Liver (tissue), 9 donors: Measurements from ENCODE around the gene ERH. TPM values are rescaled to one million over a fixed set of nuclear protein-coding genes. Genes with fewer than 3 reads are reported as not detected.

Source experiments
- DNase-seq: peaks from one replicate; pipeline ENCODE4 v3.0.0-alpha.2; 2017; ENCODE audit warnings: low spot score
- H3K27ac ChIP-seq, 2 donors: one replicate each; pipeline ENCODE4 v1.7.0; 2013; ENCODE audit warnings: inconsistent platforms in 2 of 2, low read length in 2 of 2, control low read depth in 1 of 2, low read depth in 1 of 2, mild to moderate bottlenecking in 1 of 2
- H3K27me3 ChIP-seq, 4 donors: one replicate each; pipeline versions ENCODE4 v1.6.1 to v1.7.0; 2013; ENCODE audit warnings: low read length in 3 of 4, inconsistent platforms in 1 of 4, mild to moderate bottlenecking in 1 of 4, moderate library complexity in 1 of 4; ENCODE audit not compliant: control insufficient read depth in 4 of 4, insufficient read depth in 4 of 4
- H3K36me3 ChIP-seq, 4 donors: one replicate each; pipeline versions ENCODE4 v1.6.1 to v1.7.0; 2013; ENCODE audit warnings: low read length in 3 of 4, mild to moderate bottlenecking in 3 of 4, low read depth in 1 of 4, moderate library complexity in 1 of 4; ENCODE audit not compliant: control insufficient read depth in 4 of 4, insufficient read depth in 3 of 4
- H3K4me1 ChIP-seq, 4 donors: one replicate each; pipeline versions ENCODE4 v1.6.1 to v1.7.0; 2013; ENCODE audit warnings: low read length in 3 of 4, mild to moderate bottlenecking in 3 of 4, moderate library complexity in 1 of 4; ENCODE audit not compliant: control insufficient read depth in 4 of 4, insufficient read depth in 4 of 4
- H3K4me3 ChIP-seq, 3 donors: one replicate each; pipeline versions ENCODE4 v1.6.1 to v1.7.0; 2013; ENCODE audit warnings: low read length in 3 of 3, control low read depth in 1 of 3, low read depth in 1 of 3, mild to moderate bottlenecking in 1 of 3
- H3K9ac ChIP-seq, 2 donors: one replicate each; pipeline ENCODE4 v1.7.0; 2013; ENCODE audit warnings: low read length in 2 of 2, mild to moderate bottlenecking in 2 of 2, moderate library complexity in 2 of 2, control low read depth in 1 of 2, low read depth in 1 of 2
- H3K9me3 ChIP-seq, 4 donors: one replicate each; pipeline versions ENCODE4 v1.6.1 to v1.7.0; 2013; ENCODE audit warnings: low read length in 3 of 4; ENCODE audit not compliant: control insufficient read depth in 4 of 4
- EGR1 ChIP-seq, 2 donors: IDR thresholded peaks; 2 replicates each; pipeline ENCODE4 v1.6.1; 2016 to 2018; ENCODE audit warnings: antibody characterized with exemption in 2 of 2, low read depth in 2 of 2
- FOXA1 ChIP-seq: IDR thresholded peaks from 2 replicates; pipeline ENCODE4 v1.6.1; 2016; ENCODE audit warnings: antibody characterized with exemption
- FOXA2 ChIP-seq: IDR thresholded peaks from 2 replicates; pipeline ENCODE4 v1.6.1; 2016; ENCODE audit warnings: antibody characterized with exemption
- GABPA ChIP-seq, 2 donors: IDR thresholded peaks in 1 of 2; conservative IDR thresholded peaks in 1 of 2; 2 replicates each; pipeline ENCODE4 v1.6.1; 2016; ENCODE audit warnings: antibody characterized with exemption in 2 of 2, mild to moderate bottlenecking in 1 of 2, moderate library complexity in 1 of 2
- HNF4A ChIP-seq, 2 donors: conservative IDR thresholded peaks; 2 replicates each; pipeline ENCODE4 v1.6.1; 2016; ENCODE audit warnings: antibody characterized with exemption in 2 of 2, mild to moderate bottlenecking in 2 of 2
- JUND ChIP-seq, 2 donors: IDR thresholded peaks; 2 replicates each; pipeline ENCODE4 v1.6.1; 2016; ENCODE audit warnings: antibody characterized with exemption in 2 of 2
- MAX ChIP-seq: IDR thresholded peaks from 2 replicates; pipeline ENCODE4 v1.6.1; 2016; ENCODE audit warnings: antibody characterized with exemption
- NR2F2 ChIP-seq: IDR thresholded peaks from 2 replicates; pipeline ENCODE4 v1.6.1; 2016; ENCODE audit warnings: antibody characterized with exemption
- RAD21 ChIP-seq, 2 donors: IDR thresholded peaks; 2 replicates each; pipeline ENCODE4 v1.6.1; 2016; ENCODE audit warnings: antibody characterized with exemption in 2 of 2, mild to moderate bottlenecking in 2 of 2
- REST ChIP-seq: IDR thresholded peaks from 2 replicates; pipeline ENCODE4 v1.6.1; 2016; ENCODE audit warnings: antibody characterized with exemption, mild to moderate bottlenecking
- RXRA ChIP-seq, 2 donors: IDR thresholded peaks; 2 replicates each; pipeline ENCODE4 v1.6.1; 2017 to 2018; ENCODE audit warnings: antibody characterized with exemption in 2 of 2, mild to moderate bottlenecking in 1 of 2
- SP1 ChIP-seq: IDR thresholded peaks from 2 replicates; pipeline ENCODE4 v1.6.1; 2018; ENCODE audit warnings: antibody characterized with exemption, mild to moderate bottlenecking
- TAF1 ChIP-seq: conservative IDR thresholded peaks from 2 replicates; pipeline ENCODE4 v1.6.1; 2016; ENCODE audit warnings: antibody characterized with exemption, mild to moderate bottlenecking
- YY1 ChIP-seq: IDR thresholded peaks from 2 replicates; pipeline ENCODE4 v1.6.1; 2016; ENCODE audit warnings: antibody characterized with exemption, mild to moderate bottlenecking
- WGBS: extraction: QIAGEN DNeasy Blood & Tissue Kit; methylation state at CpG from one replicate; pipeline ENCODE4 v1.1.7; 2013; 5-methylcytosine and 5-hydroxymethylcytosine counted together
- polyA plus RNA-seq, 2 donors: library from polyadenylated mRNA; stranded (reverse) in 1 of 2; unstranded in 1 of 2; fragments of 200-250 nt in 1 of 2; fragments of >200 nt in 1 of 2; fragmentation: Nextera tagmentation in 1 of 2; extraction: Ambion mirVana in 1 of 2; gene quantifications; one replicate each; pipeline versions ENCODE4 v1.2.1 to v1.2.3, GENCODE V29; 2013 to 2015
- total RNA-seq, 2 donors: library from RNA; depleted of rRNA; stranded (reverse); fragments of >200 nt; gene quantifications; one replicate each; pipeline ENCODE4 v1.2.3, GENCODE V29; 2014
- TF ChIP-seq, protein P1 (sequence below): IDR thresholded peaks from 2 replicates; pipeline ENCODE4 v1.6.1; 2016; ENCODE audit warnings: antibody characterized with exemption
- TF ChIP-seq, protein P2 (sequence below): fragments of 150-350 bp; IDR thresholded peaks from 2 replicates; pipeline ENCODE4 v1.5.1; 2017; ENCODE audit warnings: improper control_type of control experiment, low read depth, low read length; ENCODE audit not compliant: missing input control
- donor health status: healthy.
- donor health status: healthy.
- donor health status: healthy.
- donor health status: healthy.
- donor health status: healthy.

Gene ERH
- total and polyA plus RNA-seq, 4 donors, result 49.2 to 78.0 (median 63.4) TPM

DNA sequence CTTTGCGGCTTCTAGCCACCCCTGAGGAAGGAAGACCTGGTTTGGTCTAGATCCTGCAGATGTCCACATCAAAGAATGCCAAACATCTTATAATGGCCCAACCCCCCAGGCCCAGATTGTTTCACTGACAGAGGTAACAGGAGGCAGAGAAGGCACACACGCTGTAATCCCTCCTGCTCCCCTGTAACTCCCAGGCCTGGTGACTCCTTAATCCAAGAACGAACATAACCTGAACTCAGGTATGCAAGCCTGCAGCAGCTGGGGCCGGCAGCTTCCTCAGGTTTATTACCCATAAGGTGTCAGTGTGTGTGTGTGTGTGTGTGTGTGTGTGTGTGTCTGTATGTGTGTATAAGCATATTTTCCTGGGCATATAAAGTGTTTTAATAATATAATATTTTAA, 52.7 kb downstream of the ERH start:
- Histone ChIP-seq H3K27me3 (no peaks in the 10 kb centered on the region), H3K27ac (no peak overlapping the region), H3K9me3 (no peaks in the 10 kb centered on the region), H3K9ac (no peak overlapping the region), H3K36me3 (no peaks in the 10 kb centered on the region), H3K4me3 (no peak overlapping the region), H3K4me1 (peaks cover 0 to 7% (median 3%) of the 10 kb centered on the region in 4 donors)
- 70% methylated on average over 4 of the region's 4 CpGs for WGBS
- no peak for TF ChIP-seq RXRA (IDR thresholded peaks at IDR 0.05)
- no peak for TF ChIP-seq TAF1
- no peak for TF ChIP-seq SP1
- TF ChIP-seq, protein P1, sequence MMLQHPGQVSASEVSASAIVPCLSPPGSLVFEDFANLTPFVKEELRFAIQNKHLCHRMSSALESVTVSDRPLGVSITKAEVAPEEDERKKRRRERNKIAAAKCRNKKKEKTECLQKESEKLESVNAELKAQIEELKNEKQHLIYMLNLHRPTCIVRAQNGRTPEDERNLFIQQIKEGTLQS, result no peak
- DNase-seq, result no peak

DNA sequence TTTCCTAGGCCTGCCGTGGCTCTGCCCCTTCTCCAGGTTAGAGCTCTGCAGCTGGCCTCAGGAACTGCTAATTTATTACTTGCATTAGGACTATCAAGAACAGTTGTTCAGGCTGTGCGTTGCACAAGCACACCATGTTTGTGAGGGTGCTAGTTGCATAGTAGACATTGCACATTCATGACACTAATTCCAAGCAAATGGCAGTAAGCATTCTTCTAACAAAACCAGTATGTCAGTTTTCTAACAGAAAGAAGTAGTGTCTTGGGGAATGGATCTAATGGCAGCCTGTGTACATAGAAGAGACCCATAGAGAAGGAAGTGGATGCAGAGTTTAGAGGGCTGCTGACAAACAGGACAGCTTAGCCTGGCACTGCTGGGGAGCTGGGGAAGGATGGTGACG, 53.9 kb downstream of the ERH start:
- TF ChIP-seq SP1, result no peak
- no peak for TF ChIP-seq JUND (IDR thresholded peaks at IDR 0.05)
- TF ChIP-seq MAX, result no peak
- TF ChIP-seq, protein P1, result no peak
- TF ChIP-seq RAD21 (IDR thresholded peaks at IDR 0.05), result no peak
- no peak for TF ChIP-seq FOXA1
- TF ChIP-seq NR2F2, result no peak
- TF ChIP-seq EGR1 (IDR thresholded peaks at IDR 0.05; ENCODE audit: low read depth in 2 of 2), result no peak
- TF ChIP-seq, protein P2, sequence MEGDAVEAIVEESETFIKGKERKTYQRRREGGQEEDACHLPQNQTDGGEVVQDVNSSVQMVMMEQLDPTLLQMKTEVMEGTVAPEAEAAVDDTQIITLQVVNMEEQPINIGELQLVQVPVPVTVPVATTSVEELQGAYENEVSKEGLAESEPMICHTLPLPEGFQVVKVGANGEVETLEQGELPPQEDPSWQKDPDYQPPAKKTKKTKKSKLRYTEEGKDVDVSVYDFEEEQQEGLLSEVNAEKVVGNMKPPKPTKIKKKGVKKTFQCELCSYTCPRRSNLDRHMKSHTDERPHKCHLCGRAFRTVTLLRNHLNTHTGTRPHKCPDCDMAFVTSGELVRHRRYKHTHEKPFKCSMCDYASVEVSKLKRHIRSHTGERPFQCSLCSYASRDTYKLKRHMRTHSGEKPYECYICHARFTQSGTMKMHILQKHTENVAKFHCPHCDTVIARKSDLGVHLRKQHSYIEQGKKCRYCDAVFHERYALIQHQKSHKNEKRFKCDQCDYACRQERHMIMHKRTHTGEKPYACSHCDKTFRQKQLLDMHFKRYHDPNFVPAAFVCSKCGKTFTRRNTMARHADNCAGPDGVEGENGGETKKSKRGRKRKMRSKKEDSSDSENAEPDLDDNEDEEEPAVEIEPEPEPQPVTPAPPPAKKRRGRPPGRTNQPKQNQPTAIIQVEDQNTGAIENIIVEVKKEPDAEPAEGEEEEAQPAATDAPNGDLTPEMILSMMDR, result no peak
- no peak for TF ChIP-seq GABPA (IDR thresholded peaks at IDR 0.05 in 1 of 2, conservative IDR thresholded peaks at IDR 0.05 in 1 of 2)
- no peak for TF ChIP-seq HNF4A (conservative IDR thresholded peaks at IDR 0.05)
- no peak for TF ChIP-seq TAF1
- TF ChIP-seq YY1, result no peak
- no peak for TF ChIP-seq FOXA2
- TF ChIP-seq RXRA (IDR thresholded peaks at IDR 0.05), result no peak
- H3K36me3 ChIP-seq, result no peaks in the 10 kb centered on the region
- H3K27me3 ChIP-seq, result no peaks in the 10 kb centered on the region
- H3K27ac ChIP-seq, result no peak overlapping the region
- WGBS, result 88% methylated on average over 3 of the region's 3 CpGs
- H3K9me3 ChIP-seq, result no peaks in the 10 kb centered on the region
- no peak overlapping the region for H3K9ac ChIP-seq
- peaks cover 0 to 7% (median 3%) of the 10 kb centered on the region in 4 donors for H3K4me1 ChIP-seq
- H3K4me3 ChIP-seq, result no peak overlapping the region
- DNase-seq, result no peak

DNA sequence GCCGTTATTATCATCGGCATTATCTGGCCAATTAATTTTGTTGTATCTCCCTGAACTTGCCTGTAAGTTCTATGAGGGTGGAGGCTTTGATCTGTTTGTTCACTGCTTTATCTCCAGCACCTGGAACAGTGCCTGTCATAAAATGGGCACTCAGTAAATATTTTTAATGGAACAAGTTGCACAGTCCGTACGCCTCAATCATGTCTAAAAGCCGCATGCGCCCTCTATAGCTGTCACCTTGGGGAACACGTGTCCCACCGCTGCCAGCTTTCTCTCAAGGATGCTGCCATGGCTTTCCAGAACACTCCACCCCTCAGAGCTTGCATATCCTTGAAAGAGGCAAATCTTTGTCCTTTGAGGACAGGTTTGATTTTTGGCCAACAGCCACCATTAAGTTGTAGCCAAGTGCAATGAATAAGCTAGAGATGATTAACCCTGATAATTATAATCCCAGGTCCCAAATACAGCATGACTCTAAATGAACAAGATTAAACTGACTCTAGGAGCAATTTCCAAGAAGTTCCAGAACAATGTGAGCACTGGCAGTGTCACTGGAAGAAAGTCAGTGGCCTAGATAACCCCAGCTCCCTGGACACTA, 55.1 kb downstream of the ERH start:
- Histone ChIP-seq H3K4me3 (no peak overlapping the region), H3K27me3 (no peaks in the 10 kb centered on the region), H3K4me1 (peaks cover 0 to 7% (median 3%) of the 10 kb centered on the region in 4 donors), H3K27ac (no peak overlapping the region), H3K36me3 (no peaks in the 10 kb centered on the region), H3K9ac (no peak overlapping the region), H3K9me3 (no peaks in the 10 kb centered on the region)
- WGBS, result 50% methylated on average over 8 of the region's 8 CpGs
- TF ChIP-seq GABPA (IDR thresholded peaks at IDR 0.05 in 1 of 2, conservative IDR thresholded peaks at IDR 0.05 in 1 of 2) (no peak), REST (no peak), TAF1 (no peak), YY1 (peak; percentile 74), RAD21 (IDR thresholded peaks at IDR 0.05) (no peak), NR2F2 (no peak), HNF4A (conservative IDR thresholded peaks at IDR 0.05) (peak in 1 of 2 donors; percentile 26), EGR1 (IDR thresholded peaks at IDR 0.05; ENCODE audit: low read depth in 2 of 2) (no peak)
- TF ChIP-seq, protein P2, result no peak
- DNase-seq, result no peak
